ENCODE data around the gene USP34.

USP34 gene

DNA sequence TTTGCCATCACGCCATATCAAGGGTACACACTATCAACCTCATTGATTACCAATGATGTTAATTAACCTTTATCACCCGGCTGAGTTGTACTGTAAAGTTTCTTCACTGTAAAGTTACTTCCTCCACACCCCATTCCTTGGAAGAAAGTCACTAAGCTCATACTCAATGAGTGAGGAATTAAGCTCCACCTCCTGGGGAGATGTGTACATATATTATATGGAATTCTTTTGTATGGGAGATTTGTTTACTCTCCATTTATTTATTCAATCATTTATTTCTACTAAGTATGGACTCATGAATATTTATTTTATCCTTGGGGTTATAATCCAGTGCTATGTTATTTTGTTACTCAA is 252.1 kb downstream of the USP34 start:
- no peak overlapping the region for H2AK5ac ChIP-seq (ENCODE audit: low read depth, low read length)
- WGBS, 2 donors (ENCODE audit: extremely low coverage in 2 of 2, insufficient read length in 2 of 2, insufficient replicate concordance in 1 of 2) = no CpG with 5 or more reads among the region's 2 CpGs
- H3K9me3 ChIP-seq (replicated peaks in 1 of 2; ENCODE audit: control insufficient read depth in 2 of 2, insufficient read depth in 1 of 2, low read depth in 1 of 2, low read length in 2 of 2) = no peaks in the 10 kb centered on the region
- H3K23ac ChIP-seq (ENCODE audit: low read depth, low read length, poor library complexity) = no peak overlapping the region
- H3K18ac ChIP-seq (ENCODE audit: low read length) = no peak overlapping the region
- H3K36me3 ChIP-seq (replicated peaks in 1 of 2; ENCODE audit: control insufficient read depth in 2 of 2, insufficient read depth in 2 of 2, low read length in 2 of 2) = peaks cover 6 to 86% of the 10 kb centered on the region in 2 donors
- H3K4me2 ChIP-seq (ENCODE audit: insufficient read depth, low read length, poor library complexity, severe bottlenecking) = no peak overlapping the region
- no peaks in the 10 kb centered on the region for H3K4me1 ChIP-seq (ENCODE audit: control insufficient read depth in 2 of 2, insufficient read depth in 1 of 2, low read depth in 1 of 2, low read length in 2 of 2)
- no peak overlapping the region for H3K4ac ChIP-seq (ENCODE audit: low read length)
- no peak overlapping the region for H4K8ac ChIP-seq (ENCODE audit: low read depth, low read length)
- H2BK12ac ChIP-seq (ENCODE audit: low read length) = no peak overlapping the region
- H4K91ac ChIP-seq (ENCODE audit: low read depth, low read length, poor library complexity) = no peak overlapping the region
- no peak overlapping the region for H2BK120ac ChIP-seq (ENCODE audit: low read depth, low read length)
- no peak overlapping the region for H2BK5ac ChIP-seq (ENCODE audit: low read length)
- H3K27ac ChIP-seq (replicated peaks; ENCODE audit: low read length) = no peak overlapping the region
- no peak overlapping the region for H3K9ac ChIP-seq (ENCODE audit: low read depth, low read length, poor library complexity)
- H3K14ac ChIP-seq (ENCODE audit: low read length) = no peak overlapping the region
- no peak for DNase-seq (ENCODE audit: low spot score)
- H3K4me3 ChIP-seq (ENCODE audit: low read length in 2 of 2) = no peak overlapping the region
- peaks cover 0 to 1% (median 0%) of the 10 kb centered on the region in 3 experiments for H3K27me3 ChIP-seq (ENCODE audit: control insufficient read depth in 3 of 3, insufficient read depth in 3 of 3, low read depth in 1 of 3, low read length in 3 of 3)
- no peaks in the 10 kb centered on the region for H3K79me1 ChIP-seq (ENCODE audit: low read depth, low read length)
- H2AFZ ChIP-seq (ENCODE audit: low read length) = no peak overlapping the region
- H2BK15ac ChIP-seq (ENCODE audit: low read length) = no peak overlapping the region

DNA sequence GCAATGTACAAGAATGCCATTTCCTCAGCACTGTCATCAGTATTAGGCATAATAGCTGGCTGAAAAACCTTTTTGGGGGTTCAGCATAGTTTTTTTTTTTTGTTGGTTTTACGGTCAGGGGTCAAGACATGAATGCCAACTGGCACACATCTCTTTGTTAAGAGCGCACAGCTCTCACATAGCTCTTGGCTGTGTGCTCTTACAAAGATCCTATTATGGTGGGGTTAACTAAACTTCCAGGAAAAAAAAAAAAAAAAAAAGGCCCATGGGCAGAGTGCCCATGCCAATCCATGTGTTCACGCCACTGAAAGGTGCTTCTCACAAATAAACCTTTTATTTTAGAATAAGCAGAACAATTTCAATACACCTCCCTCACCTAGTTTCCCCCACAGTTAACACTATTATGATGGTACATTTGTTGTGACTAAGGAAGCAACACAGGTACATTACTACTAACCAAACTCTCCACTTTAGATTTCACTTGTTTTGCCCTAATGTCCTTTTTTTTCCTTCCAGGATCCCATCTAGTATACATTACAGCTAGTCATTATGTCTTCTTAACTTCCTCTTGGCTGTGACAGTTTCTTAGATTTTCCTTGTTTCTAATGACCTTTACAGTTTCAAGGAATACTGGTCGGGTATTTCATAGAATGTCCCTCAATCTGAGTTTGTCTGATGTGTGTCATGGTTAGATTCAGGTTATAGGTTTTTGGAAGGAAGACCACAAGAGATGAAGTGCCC is 252.6 kb downstream of the USP34 start:
- no CpG with 5 or more reads among the region's 4 CpGs for WGBS, 2 donors (ENCODE audit: extremely low coverage in 2 of 2, insufficient read length in 2 of 2, insufficient replicate concordance in 1 of 2)
- peaks cover 6 to 84% of the 10 kb centered on the region in 2 donors for H3K36me3 ChIP-seq (replicated peaks in 1 of 2; ENCODE audit: control insufficient read depth in 2 of 2, insufficient read depth in 2 of 2, low read length in 2 of 2)

GRCh38 chr2:61214171-61214570 is 256.7 kb downstream of the USP34 start:
- no CpG with 5 or more reads among the region's 4 CpGs for WGBS, 2 donors (ENCODE audit: extremely low coverage in 2 of 2, insufficient read length in 2 of 2, insufficient replicate concordance in 1 of 2)
- Histone ChIP-seq H3K79me1 (ENCODE audit: low read depth, low read length) (no peaks in the 10 kb centered on the region), H2BK120ac (ENCODE audit: low read depth, low read length) (no peak overlapping the region), H3K4ac (ENCODE audit: low read length) (no peak overlapping the region), H3K9ac (ENCODE audit: low read depth, low read length, poor library complexity) (no peak overlapping the region), H3K18ac (ENCODE audit: low read length) (no peak overlapping the region), H3K4me2 (ENCODE audit: insufficient read depth, low read length, poor library complexity, severe bottlenecking) (no peak overlapping the region), H4K8ac (ENCODE audit: low read depth, low read length) (no peak overlapping the region), H3K14ac (ENCODE audit: low read length) (no peak overlapping the region), H2BK5ac (ENCODE audit: low read length) (no peak overlapping the region), H3K4me3 (ENCODE audit: low read length in 2 of 2) (no peak overlapping the region), H3K36me3 (replicated peaks in 1 of 2; ENCODE audit: control insufficient read depth in 2 of 2, insufficient read depth in 2 of 2, low read length in 2 of 2) (peaks cover 7 to 82% of the 10 kb centered on the region in 2 donors), H3K27ac (replicated peaks; ENCODE audit: low read length) (no peak overlapping the region), H3K4me1 (ENCODE audit: control insufficient read depth in 2 of 2, insufficient read depth in 1 of 2, low read depth in 1 of 2, low read length in 2 of 2) (no peaks in the 10 kb centered on the region), H2AFZ (ENCODE audit: low read length) (no peak overlapping the region), H2BK15ac (ENCODE audit: low read length) (no peak overlapping the region), H3K23ac (ENCODE audit: low read depth, low read length, poor library complexity) (no peak overlapping the region), H2AK5ac (ENCODE audit: low read depth, low read length) (no peak overlapping the region), H3K27me3 (ENCODE audit: control insufficient read depth in 3 of 3, insufficient read depth in 3 of 3, low read depth in 1 of 3, low read length in 3 of 3) (peaks cover 0 to 1% (median 0%) of the 10 kb centered on the region in 3 experiments), H2BK12ac (ENCODE audit: low read length) (no peak overlapping the region), H3K9me3 (replicated peaks in 1 of 2; ENCODE audit: control insufficient read depth in 2 of 2, insufficient read depth in 1 of 2, low read depth in 1 of 2, low read length in 2 of 2) (no peaks in the 10 kb centered on the region), H4K91ac (ENCODE audit: low read depth, low read length, poor library complexity) (no peak overlapping the region)
- no peak for DNase-seq (ENCODE audit: low spot score)

More for the DNA sequence above, 252.6 kb downstream of the USP34 start:
- H3K4me3 ChIP-seq (ENCODE audit: low read length in 2 of 2) = no peak overlapping the region
- no peaks in the 10 kb centered on the region for H3K9me3 ChIP-seq (replicated peaks in 1 of 2; ENCODE audit: control insufficient read depth in 2 of 2, insufficient read depth in 1 of 2, low read depth in 1 of 2, low read length in 2 of 2)
- H2AFZ ChIP-seq (ENCODE audit: low read length) = no peak overlapping the region
- H3K4me1 ChIP-seq (ENCODE audit: control insufficient read depth in 2 of 2, insufficient read depth in 1 of 2, low read depth in 1 of 2, low read length in 2 of 2) = no peaks in the 10 kb centered on the region
- H2BK12ac ChIP-seq (ENCODE audit: low read length) = no peak overlapping the region
- DNase-seq (ENCODE audit: low spot score) = no peak
- H4K91ac ChIP-seq (ENCODE audit: low read depth, low read length, poor library complexity) = no peak overlapping the region
- H3K4ac ChIP-seq (ENCODE audit: low read length) = no peak overlapping the region
- H2BK5ac ChIP-seq (ENCODE audit: low read length) = no peak overlapping the region
- no peak overlapping the region for H3K23ac ChIP-seq (ENCODE audit: low read depth, low read length, poor library complexity)
- H2AK5ac ChIP-seq (ENCODE audit: low read depth, low read length) = no peak overlapping the region
- H3K79me1 ChIP-seq (ENCODE audit: low read depth, low read length) = no peaks in the 10 kb centered on the region
- no peak overlapping the region for H3K27ac ChIP-seq (replicated peaks; ENCODE audit: low read length)
- H2BK120ac ChIP-seq (ENCODE audit: low read depth, low read length) = no peak overlapping the region
- no peak overlapping the region for H3K14ac ChIP-seq (ENCODE audit: low read length)
- no peak overlapping the region for H4K8ac ChIP-seq (ENCODE audit: low read depth, low read length)
- H2BK15ac ChIP-seq (ENCODE audit: low read length) = no peak overlapping the region
- H3K27me3 ChIP-seq (ENCODE audit: control insufficient read depth in 3 of 3, insufficient read depth in 3 of 3, low read depth in 1 of 3, low read length in 3 of 3) = peaks cover 0 to 1% (median 0%) of the 10 kb centered on the region in 3 experiments
- H3K4me2 ChIP-seq (ENCODE audit: insufficient read depth, low read length, poor library complexity, severe bottlenecking) = no peak overlapping the region
- H3K9ac ChIP-seq (ENCODE audit: low read depth, low read length, poor library complexity) = no peak overlapping the region
- H3K18ac ChIP-seq (ENCODE audit: low read length) = no peak overlapping the region

- H2BK15ac ChIP-seq (ENCODE audit: low read length) = no peak overlapping the region
- no peak overlapping the region for H2BK5ac ChIP-seq (ENCODE audit: low read length)
- H3K4me1 ChIP-seq (ENCODE audit: control insufficient read depth in 2 of 2, insufficient read depth in 1 of 2, low read depth in 1 of 2, low read length in 2 of 2) = peaks cover 0 to 2% of the 10 kb centered on the region in 2 donors
- no peak for DNase-seq (ENCODE audit: low spot score)
- H2AK5ac ChIP-seq (ENCODE audit: low read depth, low read length) = no peak overlapping the region
- no CpG with 5 or more reads among the region's 5 CpGs for WGBS, 2 donors (ENCODE audit: extremely low coverage in 2 of 2, insufficient read length in 2 of 2, insufficient replicate concordance in 1 of 2)
- H3K36me3 ChIP-seq (replicated peaks in 1 of 2; ENCODE audit: control insufficient read depth in 2 of 2, insufficient read depth in 2 of 2, low read length in 2 of 2) = peaks cover 5 to 94% of the 10 kb centered on the region in 2 donors
- no peak overlapping the region for H2AFZ ChIP-seq (ENCODE audit: low read length)
- no peak overlapping the region for H3K4me2 ChIP-seq (ENCODE audit: insufficient read depth, low read length, poor library complexity, severe bottlenecking)
- H2BK120ac ChIP-seq (ENCODE audit: low read depth, low read length) = no peak overlapping the region
- H3K79me1 ChIP-seq (ENCODE audit: low read depth, low read length) = no peaks in the 10 kb centered on the region
- H3K9ac ChIP-seq (ENCODE audit: low read depth, low read length, poor library complexity) = no peak overlapping the region
- no peak overlapping the region for H3K23ac ChIP-seq (ENCODE audit: low read depth, low read length, poor library complexity)
- no peak overlapping the region for H2BK12ac ChIP-seq (ENCODE audit: low read length)
- no peaks in the 10 kb centered on the region for H3K9me3 ChIP-seq (replicated peaks in 1 of 2; ENCODE audit: control insufficient read depth in 2 of 2, insufficient read depth in 1 of 2, low read depth in 1 of 2, low read length in 2 of 2)
- no peak overlapping the region for H3K27ac ChIP-seq (replicated peaks; ENCODE audit: low read length)
- H3K14ac ChIP-seq (ENCODE audit: low read length) = no peak overlapping the region
- H3K4me3 ChIP-seq (ENCODE audit: low read length in 2 of 2) = no peak overlapping the region
- H3K4ac ChIP-seq (ENCODE audit: low read length) = no peak overlapping the region
- no peak overlapping the region for H3K18ac ChIP-seq (ENCODE audit: low read length)
- H3K27me3 ChIP-seq (ENCODE audit: control insufficient read depth in 3 of 3, insufficient read depth in 3 of 3, low read depth in 1 of 3, low read length in 3 of 3) = peaks cover 0 to 1% (median 0%) of the 10 kb centered on the region in 3 experiments
- H4K91ac ChIP-seq (ENCODE audit: low read depth, low read length, poor library complexity) = no peak overlapping the region
- no peak overlapping the region for H4K8ac ChIP-seq (ENCODE audit: low read depth, low read length)
These were observed 260.4 kb downstream of the USP34 start for GRCh38 chr2:61210332-61210981.

All from neuronal stem cell (in vitro differentiated cells).